Activated CD4-positive, CD25-positive, alpha-beta regulatory T cell treated with anti-CD3 and anti-CD28 coated beads, Interleukin-2, amount 50 U/mL, for 24 hours (primary cell): Measurements from ENCODE around the gene MINDY3.
A peak's percentile ranks its signal among the peaks of the same experiment; 100 is the strongest.
"Not testable (repeated sequence)": the region's sequence is repeated elsewhere in the genome, so short reads cannot be mapped to it uniquely, and the experiment has no call there.

Experiments
- ATAC-seq, 2 donors: fragments of 150-1000 bp; cut with Tn5 transposase; one replicate each; pipeline ENCODE4 v1.10.0; 2021; ENCODE audit warnings: mild to moderate bottlenecking in 1 of 2, moderate library complexity in 1 of 2

The MINDY3 gene

DNA sequence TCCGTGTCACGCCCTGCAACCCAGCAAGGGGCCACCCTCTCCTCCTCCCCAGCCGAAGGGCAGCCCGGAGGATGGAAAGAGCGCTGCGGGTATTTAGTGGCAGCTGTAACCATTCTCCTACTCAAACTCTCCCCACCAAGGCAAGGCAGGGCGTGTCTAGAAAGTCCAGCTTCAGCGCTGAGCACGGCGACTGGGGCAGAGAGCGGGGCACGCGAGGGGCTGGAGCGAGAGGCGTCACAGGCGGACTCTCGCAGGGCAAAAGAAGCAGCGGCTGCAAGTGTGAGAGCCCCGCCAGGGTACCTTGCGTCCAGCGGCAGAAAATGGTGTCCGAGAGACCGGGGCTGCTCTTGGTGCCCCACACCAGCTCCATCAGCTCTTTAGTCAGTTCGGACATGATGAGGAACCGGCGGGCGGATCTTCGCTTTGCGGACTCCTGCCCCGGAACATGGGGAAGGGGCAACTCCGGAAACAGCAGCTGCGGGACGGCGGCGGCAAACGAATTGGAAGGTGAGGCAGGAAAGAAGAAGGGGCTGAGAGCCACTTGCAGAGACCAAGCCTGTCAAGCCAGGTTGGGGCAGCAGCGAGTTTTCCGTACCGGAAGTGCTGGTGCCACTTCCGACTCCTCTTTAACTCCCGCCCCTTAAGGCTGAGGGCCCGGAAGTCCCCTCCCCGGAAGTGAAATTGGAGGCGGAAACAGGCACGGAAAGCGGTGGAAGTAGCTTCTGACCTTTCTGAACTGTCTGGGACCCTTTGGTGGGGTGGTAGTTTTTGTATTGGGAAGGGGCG is at the start of gene MINDY3:
MINDY3 (minus strand) TSS at position 602 of the 786 bp plus-strand sequence; CDS start at position 394, 208 bp downstream.
- ATAC-seq: peak; percentile 97 to 98

DNA sequence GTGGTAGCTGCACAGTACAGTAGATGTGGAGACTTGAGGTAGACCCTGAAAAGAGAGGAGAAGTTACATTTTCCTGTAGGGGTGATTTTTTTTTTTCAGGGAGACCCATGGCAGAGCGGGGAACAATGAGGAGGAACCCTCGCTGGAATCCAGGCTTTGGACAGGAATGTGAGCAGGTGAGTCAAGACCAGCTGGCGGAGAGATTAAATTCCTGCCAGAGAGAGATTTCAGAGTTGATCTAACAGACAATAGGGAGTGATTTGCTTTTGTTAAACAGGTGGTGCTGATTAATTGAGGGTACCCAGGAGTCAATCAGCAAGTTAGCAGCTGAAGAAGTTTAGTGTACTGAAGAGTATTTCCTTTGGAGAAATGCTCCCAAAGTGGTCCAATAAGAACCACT is 41.6 kb upstream of the MINDY3 start:
- no peak for ATAC-seq

DNA sequence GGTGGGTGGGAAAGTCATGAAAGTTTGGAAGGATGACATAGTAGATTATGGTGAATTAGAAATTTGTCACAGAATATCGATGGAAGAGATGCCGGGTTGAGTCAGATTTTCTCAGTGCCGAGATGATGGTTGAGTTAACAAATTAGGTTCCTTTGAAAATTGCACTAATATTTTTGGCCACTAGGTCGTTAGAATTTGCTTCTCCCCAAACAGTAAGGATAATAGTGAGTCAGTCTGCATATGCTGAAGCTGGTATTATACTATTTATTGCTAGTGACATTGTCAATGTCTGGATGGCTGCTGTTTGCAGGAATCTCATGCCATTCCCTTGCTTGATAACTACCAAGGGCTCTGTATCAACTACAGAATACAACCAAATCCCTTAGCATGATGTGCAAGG is 37.7 kb upstream of the MINDY3 start:
- no peak for ATAC-seq

DNA sequence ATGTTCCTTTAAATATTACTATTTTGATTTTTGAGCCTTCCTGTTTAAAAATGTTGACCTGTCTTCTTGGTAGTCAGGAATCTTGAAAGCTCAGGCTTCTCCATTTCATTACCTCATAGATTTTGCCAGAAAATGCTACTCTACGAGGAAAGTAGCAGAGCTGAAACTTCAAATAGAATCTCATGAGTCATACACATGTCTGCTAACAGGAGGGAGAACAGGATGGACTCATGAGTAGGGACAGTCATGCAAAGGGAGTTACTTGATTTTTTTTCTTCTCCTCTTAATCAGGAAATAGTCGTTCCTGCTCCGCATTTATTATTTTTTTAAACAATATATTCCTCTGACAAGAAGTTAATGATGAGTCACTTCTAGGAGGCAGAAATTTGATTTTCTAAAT is 37.0 kb upstream of the MINDY3 start:
- no peak for ATAC-seq

DNA sequence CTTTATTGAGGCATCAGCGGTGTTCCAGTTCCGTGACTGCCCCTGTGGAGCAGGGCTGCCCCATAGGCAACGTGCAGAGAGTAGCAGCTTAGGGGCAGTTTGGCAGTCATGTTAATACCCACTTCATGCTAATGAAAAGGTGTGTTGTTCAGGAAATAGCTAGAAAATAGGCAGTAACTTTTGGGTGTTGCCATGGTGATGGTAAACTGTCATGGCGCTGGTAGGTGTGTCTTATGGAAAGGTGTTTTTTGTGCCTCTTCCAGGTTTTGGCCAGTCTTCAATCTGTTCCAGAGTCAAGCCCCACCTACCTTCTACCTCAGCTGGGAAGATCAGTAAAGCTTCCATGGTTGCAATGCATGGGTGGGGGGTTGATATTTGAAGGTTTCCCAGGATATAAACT is 36.3 kb upstream of the MINDY3 start:
- ATAC-seq: no peak

DNA sequence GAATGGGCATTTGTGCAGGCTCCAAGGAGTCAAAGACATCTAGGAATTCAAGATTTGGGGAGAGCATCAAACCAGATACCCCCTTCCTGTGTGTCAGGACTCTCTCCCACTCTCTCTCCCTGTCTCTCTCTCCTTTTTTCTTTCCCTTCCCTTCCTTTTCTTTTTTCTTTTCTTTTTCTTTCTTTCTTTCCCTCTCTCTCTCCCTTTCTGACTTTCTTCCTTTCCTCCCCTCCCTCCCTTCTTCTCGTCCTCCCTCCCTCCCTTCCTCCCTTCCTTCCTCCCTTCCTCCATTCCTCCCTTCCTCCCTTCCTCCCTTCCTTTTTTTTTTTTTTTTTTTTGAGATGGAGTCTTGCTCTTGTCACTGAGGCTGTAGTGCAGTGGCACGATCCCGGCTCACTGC is 24.1 kb upstream of the MINDY3 start:
- ATAC-seq: no peak

DNA sequence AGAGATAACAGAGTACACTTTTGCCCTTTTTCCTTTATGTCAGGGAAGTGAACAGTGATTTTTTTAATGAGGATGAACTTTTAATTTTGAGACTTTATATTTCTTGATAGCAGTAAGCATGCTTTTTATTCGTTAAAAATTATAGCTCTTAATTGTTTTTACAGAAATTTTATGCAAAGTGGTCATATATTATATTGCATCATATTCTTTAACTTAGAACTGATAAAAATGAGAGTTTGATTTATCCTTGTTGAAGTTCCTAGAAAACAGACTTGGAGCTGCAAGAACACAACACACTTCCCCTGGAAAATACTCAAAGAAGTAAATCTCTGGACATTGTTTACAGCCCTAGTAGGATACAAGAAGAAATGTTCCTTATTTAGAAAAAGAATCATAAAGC is 21.2 kb upstream of the MINDY3 start:
- no peak for ATAC-seq

DNA sequence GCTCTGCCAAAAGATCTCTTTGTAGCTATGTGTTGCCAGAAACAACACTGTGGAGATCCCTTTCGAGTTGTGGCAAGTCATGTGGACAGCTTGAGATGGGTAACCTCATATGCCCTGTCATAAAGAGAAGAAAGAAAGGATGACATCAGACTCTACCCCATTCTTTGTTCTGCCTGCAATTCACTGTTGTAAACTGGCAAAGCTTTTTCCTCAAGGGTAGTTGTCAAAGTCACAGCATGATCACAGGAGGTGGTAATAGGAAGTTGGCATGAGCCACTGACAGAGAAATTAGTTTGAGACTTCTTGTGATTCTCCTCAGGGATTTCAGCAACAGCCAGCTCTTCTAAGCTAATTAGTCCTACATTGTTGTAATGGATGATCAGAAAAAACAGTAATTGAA is 19.4 kb upstream of the MINDY3 start:
- no peak for ATAC-seq

DNA sequence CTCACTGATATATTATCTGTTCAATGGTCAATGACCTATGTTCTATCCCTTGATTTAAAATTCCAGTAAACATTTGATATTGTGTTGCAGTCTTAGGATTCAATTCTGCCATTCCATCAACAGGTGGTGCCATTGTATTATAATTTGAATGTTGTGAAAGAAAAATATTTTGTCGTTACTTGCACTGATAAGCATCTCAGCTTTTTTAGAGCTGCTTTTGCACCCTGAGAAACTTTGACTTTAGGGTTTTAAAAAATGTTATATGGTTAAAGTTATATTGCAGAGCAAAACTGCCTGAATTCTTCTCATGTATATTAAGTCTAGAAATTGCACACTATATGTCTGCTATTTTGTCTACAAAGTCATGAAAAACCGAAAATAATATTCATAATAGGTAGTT is 18.8 kb upstream of the MINDY3 start:
- ATAC-seq: no peak

DNA sequence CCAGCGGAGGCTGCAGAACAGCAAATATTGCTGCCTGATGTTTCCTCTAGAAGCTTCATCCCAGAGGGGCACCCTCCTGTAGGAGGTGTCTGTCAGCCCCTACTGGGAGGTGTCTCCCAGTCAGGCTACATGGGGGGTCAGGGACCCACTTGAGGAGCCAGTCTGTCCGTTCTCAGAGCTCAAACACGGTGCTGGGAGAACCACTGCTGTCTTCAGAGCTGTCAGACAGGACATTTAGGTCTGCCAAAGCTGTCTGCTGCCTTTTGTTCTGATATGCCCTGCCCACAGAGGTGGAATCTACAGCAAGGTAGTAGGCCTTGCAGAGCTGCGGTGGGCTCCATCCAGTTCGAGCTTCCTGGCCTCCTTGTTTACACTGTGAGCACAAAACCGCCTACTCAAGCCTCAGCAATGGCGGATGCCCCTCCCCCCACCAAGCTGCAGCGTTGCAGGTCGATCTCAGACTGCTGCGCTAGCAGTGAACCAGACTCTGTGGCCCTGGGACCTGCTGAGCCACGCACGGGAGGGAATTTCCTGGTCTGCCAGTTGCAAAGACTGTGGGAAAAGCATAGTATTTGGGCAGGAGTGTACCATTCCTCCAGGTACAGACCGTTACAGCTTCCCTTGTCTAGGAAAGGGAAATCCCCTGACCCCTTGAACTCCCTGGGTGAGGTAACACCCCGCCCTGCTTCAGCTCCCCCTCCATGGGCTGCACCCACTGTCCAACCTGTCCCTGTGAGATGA is 17.7 kb upstream of the MINDY3 start:
- ATAC-seq: no peak

DNA sequence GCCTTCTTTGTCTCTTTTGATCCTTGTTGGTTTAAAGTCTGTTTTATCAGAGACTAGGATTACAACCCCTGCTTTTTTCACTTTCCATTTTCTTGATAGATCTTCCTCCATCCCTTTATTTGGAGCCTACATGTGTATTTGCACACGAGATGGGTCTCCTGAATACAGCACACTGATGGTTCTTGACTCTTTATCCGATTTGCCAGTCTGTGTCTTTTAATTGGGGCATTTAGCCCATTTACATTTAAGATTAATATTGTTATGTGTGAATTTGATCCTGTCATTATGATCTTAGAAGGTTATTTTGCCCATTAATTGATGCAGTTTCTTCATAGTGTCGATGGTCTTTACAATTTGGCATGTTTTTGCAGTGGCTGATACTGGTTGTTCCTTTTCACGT is 16.0 kb upstream of the MINDY3 start:
- not testable (repeated sequence) for ATAC-seq

DNA sequence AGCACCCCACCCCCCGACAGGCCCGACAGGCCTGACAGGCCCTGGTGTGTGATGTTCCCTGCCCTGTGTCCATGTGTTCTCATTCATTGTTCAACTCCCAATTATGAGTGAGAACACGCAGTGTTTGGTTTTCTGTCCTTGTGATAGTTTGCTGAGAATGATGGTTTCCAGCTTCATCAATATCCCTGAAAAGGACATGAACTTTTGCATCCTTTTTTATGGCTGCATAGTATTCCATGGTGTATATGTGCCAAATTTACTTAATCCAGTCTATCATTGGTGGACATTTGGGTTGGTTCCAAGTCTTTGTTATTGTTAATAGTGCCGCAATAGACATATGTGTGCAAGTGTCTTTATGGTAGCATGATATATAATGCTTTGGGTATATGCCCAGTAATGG is 12.3 kb upstream of the MINDY3 start:
- ATAC-seq: not testable (repeated sequence)

DNA sequence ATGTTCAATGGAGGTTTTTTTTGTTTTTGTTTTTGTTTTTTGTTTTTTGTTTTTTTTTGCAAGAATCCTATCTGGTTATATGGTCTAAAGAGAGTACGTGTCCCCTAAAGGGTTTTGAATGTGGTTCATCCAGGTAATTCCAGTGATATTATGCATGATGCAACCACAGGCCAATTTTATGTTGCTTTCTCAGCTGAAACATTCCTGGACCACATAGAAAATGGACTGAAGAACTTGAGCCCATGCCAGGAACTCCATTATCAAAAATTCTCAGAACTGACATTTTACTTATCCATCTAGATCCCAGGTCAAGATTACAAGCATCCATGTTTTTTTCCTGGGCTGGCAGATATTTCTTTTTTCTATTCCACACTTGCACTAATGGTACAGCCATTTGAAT is 11.5 kb upstream of the MINDY3 start:
- no peak for ATAC-seq

DNA sequence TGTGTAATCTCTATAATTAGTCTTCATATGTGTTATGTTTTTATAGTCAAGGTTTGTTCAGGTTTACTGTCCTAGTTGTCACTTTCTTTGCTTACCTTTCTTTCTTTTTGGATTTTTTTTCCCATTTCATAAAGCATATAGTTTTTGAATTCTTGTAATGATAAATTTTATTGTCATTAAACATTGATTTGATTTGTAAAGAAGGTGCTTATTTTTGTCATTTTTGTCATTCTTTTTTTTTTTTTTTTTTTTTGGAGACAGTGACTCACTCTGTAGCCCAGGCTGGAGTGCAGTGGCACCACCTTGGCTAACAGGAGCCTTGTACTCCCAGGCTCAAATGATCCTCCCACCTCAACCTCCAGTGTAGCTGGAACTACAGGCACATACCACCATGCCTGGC is 9.6 kb upstream of the MINDY3 start:
- no peak for ATAC-seq

DNA sequence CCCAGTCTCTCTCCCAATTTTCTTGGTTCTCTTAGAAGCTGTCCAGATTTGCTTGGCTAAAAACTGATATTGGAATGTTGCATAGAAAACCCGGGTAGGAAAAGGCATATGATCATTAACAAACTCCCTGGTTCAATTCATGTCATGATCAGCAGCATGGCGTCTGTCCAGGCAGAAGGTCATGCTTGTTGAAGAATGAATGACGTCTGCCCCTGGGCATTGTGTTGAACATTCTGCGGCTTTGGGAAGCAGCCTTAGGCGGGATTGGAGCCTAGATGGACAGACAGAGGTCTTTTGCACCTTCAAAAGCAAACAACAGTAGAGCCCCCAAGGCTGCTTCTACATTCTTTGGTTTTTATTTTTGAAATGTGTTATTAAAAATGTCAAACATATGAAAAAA is 7.7 kb upstream of the MINDY3 start:
- no peak for ATAC-seq

DNA sequence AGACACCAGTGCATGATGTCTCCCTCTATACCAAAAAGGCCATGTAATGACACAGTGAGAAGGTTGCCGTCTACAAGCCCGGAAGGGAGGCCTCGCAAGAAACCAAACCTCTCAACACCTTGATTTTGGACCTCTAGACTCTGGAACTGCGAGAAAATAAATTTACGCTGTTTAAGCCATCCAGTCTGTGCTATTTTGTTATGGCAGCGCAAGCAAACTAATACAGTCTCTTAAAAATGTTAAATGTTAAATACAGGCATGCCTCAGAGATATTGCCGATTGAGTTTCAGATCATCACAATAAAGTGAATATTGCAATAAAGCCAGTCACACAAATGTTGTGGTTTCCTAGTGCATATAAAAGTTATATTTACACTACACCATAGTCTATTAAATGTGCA is 5.0 kb upstream of the MINDY3 start:
- no peak for ATAC-seq

DNA sequence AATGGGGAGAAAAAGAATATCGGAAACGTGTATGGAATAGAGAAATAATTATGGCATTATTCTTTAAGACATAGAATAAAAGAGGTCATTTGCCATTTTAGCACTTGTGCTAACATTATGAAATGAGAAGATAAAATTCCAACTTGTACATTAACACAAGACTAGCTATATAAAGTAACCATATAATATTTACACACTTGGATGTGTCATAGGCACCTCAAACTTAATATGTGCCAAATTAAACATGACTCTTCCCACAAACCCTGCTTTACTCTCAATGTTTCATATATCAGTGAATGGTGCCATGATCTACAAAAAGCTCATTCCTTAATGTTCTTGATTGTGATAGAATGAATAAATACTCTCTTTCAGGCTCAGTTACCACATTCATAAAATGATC is 4.1 kb upstream of the MINDY3 start:
- no peak for ATAC-seq

DNA sequence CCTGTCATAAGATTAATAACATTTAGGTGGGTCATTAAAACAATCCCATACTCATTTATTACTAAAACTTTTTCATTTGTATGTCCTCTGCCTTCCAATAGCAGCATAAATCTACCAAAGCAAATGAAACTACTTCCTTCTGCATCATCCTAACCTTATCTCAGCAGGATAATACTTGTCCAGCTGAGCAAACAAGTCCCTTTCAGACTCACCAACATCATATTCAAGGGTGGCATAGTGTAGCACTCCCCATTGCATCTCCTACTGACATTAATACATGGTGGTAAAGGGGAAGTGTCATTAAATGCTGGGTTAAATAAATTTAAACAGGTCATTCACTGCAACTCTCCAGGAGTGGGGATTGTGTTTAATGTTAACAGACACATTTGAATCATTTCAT is 3.4 kb upstream of the MINDY3 start:
- no peak for ATAC-seq

DNA sequence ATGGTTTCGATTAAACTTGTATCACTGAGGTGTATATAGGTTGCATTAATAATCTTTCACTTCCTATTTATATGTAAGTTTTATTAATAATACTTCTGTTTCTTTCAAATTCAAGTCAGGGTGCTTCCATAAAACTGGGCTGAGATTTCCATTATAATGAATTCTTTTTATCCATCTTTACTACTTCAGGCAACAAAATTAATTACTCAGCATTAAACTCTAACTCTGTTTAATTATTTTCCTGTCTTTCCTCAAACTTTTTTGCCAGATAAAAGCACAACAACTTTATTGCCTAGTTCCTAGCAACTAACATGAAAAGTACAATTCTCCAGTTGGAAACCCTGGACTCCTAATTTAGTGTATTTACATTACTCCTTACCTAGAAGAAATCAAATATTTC is 3.0 kb upstream of the MINDY3 start:
- ATAC-seq: no peak

DNA sequence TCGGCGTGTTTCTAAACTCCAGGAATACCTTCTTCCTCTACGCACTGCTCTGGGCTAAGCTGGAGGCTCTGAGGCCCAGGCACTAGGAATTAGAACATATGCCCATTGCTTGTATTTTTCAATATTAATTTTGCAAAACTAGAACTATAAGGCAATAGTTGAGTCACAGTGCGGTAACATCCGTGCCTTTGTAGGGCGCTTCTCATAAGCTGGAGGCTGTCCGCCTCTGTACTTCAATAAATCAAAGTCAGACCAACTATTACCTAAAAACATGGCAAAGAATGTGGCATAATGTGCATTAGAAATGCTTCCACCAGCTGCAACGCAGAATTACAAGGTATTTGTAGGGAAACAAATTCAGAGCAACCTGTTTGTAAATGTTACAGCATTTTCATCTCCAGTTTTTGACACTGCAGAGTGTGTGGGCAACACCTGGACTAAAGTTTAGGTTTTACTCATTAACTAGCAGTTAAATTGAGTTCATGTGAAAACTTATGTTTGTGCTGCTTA is 440 bp upstream of the MINDY3 start:
- ATAC-seq: no peak

DNA sequence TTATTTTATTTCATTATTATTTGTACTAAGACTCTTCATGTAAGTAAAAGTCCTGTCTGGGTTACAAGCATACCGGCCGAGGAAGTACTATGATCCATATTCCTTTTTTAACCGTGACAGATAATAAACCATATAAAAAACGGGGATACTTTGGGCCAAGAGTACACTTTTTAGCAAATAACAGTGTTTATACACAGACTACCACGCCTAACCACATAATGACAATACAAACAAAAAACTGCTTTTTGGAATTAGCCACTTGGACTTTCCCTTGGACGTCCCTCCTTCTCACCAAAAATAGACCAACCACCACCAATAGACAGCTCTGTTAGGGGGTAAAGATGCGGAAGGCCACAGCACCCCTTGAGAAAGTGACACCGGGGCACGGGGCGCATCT is 800 bp downstream of the MINDY3 start:
- no peak for ATAC-seq

DNA sequence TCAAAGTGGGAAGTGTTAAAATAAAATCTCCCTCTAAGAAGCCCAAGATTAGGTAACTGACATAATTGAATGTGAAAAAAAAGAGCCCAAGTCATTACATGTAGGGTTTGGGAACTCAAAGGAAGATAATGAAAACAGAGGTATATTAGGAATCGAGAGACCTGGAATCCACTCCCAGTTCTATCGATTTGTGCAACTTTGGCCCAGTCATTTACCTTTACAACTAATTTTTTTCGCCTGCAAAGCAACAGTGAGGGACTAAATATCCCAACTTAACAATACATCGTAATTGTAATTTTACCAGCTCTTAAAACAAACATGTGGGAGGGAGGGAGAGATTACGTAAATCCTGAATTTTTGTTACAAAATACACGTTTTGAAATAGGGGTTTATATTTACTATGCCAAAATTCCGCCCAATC is 1.4 kb downstream of the MINDY3 start:
- no peak for ATAC-seq

DNA sequence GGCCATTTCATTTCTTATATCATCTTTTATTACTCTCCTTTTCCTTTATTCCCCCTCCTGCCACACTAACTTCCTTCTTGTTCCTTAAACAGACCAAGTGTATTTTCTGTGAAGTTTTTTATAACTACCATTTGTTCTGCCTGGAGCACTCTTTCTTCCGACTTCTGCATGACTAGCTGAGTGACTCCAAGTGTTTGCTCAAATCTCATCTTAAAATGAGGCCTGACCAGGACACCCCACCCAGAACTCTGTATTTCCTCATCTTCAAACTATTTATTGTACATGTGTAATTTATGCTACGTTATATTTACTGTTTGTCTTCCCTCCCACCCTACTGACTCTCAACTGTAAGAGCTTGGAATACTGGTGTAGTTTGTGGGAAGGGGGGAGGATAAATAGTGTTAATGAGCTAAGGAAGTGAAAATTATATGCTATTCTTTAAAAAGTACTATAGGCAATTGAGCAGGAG is 3.2 kb downstream of the MINDY3 start:
- ATAC-seq: no peak
